Heart left ventricle (tissue), 13 donors: Measurements from ENCODE around the gene CD200R1.

Experiments used
- CTCF ChIP-seq, 12 donors: fragments of 200-600 bp; sonication (generic) in 4 of 12; IDR thresholded peaks; one replicate each; pipeline versions ENCODE4 v1.5.0 to v1.8.0; 2018 to 2022; ENCODE audit warnings: antibody characterized with exemption in 12 of 12, mild to moderate bottlenecking in 5 of 12
- POLR2A ChIP-seq, 2 donors: fragments of 450-650 bp; IDR thresholded peaks; one replicate each; pipeline ENCODE4 v1.6.1; 2017; ENCODE audit warnings: antibody characterized with exemption in 2 of 2, mild to moderate bottlenecking in 2 of 2, moderate library complexity in 2 of 2
- donor health status: ischemic (EF 13 %, LVEDD 7.1; RV severe dilation, severe dysfunction).
- donor health status: DM: no; HTN: yes; CAD: no.
- donor health status: DM: no; HTN: no; CAD: no.
- donor health status: ischemic (EF 25% LVEDD 6.9; RV normal size, moderate dysfunction).
- donor health status: ischemic (EF 25% LVEDD 5.7; RV mildly dilated, moderate dysfunction).
- donor health status: ischemic (EF 35%, LVEDD 5.7; RV mildly dilated, moderate dysfunction).
- donor health status: nonischemic (EF 11% LVEDD 7.7; RV severe dilation, severe dysfunction).
- donor health status: DM: yes; HTN: yes; CAD: no.
- donor health status: PGD.
- donor health status: ischemic (EF 29% LVEDD 5.4; RV normal size, mild dysfunction).
- donor health status: nonischemic (EF 23%, LVEDD 6.1; RV moderate dilation, normal function).

GRCh38 chr3:112987710-112988334 lies 12.9 kb upstream of the CD200R1 start:
- TF ChIP-seq POLR2A (IDR thresholded peaks at IDR 0.05), result no peak
- TF ChIP-seq CTCF (IDR thresholded peaks at IDR 0.05), result no peak
